BE2C (cell line): ENCODE data around the gene JUNB.
A peak's percentile ranks its signal among the peaks of the same experiment; 100 is the strongest.

Experiments used
- DNase-seq: peaks from one replicate; pipeline ENCODE4 v3.0.0-alpha.2; 2020
- H3K27me3 ChIP-seq: fragments of 250-450 bp; sonication (Bioruptor Pico); 2 replicates; pipeline ENCODE4 v1.5.1; 2020; ENCODE audit warnings: mild to moderate bottlenecking
- H3K36me3 ChIP-seq: fragments of 250-450 bp; sonication (Bioruptor Pico); 2 replicates; pipeline ENCODE4 v1.5.1; 2020; ENCODE audit warnings: mild to moderate bottlenecking
- H3K4me1 ChIP-seq: fragments of 250-450 bp; sonication (Bioruptor Pico); 2 replicates; pipeline ENCODE4 v1.5.1; 2020
- H3K4me3 ChIP-seq: 2 replicates; pipeline ENCODE4 v1.5.1; 2011; ENCODE audit warnings: low read depth, low read length
- H3K9me3 ChIP-seq: fragments of 250-450 bp; sonication (Bioruptor Pico); 2 replicates; pipeline ENCODE4 v1.5.1; 2020
- CTCF ChIP-seq: IDR thresholded peaks from 2 replicates; pipeline ENCODE4 v1.5.1; 2012; ENCODE audit warnings: mild to moderate bottlenecking, low read depth, low read length

Gene JUNB

DNA sequence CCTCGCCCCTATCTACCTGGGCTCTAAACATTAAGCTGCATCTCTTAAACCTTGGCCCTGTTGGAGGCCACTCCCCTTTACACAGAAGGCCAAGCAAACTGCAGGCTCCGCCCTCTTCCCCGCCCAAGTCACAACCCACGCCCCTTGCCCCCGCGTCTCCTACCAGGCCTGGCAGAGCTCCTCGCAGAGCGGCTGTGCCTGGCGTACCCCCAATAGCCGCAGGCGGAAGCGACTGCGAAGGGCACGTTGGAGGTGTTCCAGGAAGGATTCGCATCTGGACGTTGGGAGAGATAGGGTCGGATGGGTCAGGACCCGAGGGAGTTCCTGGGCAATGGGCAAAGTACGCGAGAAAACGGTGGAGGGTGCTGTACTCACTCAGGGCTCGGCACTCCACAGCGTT lies 37.2 kb downstream of the JUNB start:
- Histone ChIP-seq H3K4me3 (peak overlapping the region; percentile 43), H3K27me3 (no peaks in the 10 kb centered on the region), H3K9me3 (no peaks in the 10 kb centered on the region), H3K36me3 (no peaks in the 10 kb centered on the region), H3K4me1 (peaks cover 11% of the 10 kb centered on the region)
- no peak for TF ChIP-seq CTCF
- peak; percentile 95 for DNase-seq

DNA sequence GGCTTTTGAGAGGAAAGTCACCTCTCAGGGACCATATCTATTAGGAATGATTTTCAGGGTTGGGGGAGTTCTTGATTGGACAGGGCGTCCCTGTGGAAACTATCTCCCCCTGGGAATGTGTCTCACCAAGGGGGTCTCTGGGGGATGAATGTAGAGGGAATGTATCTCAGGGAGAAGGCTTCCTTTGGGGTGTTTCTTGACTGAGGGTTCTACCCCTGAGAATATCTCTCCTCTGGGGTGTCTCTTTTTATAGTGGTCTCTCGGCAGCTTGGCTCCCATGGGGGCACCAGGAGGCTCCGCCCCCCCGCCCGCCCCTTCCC lies 42.1 kb downstream of the JUNB start:
- no peaks in the 10 kb centered on the region for H3K9me3 ChIP-seq
- no peak for TF ChIP-seq CTCF
- peak overlapping the region; percentile 49 for H3K4me3 ChIP-seq
- H3K36me3 ChIP-seq = no peaks in the 10 kb centered on the region
- no peaks in the 10 kb centered on the region for H3K27me3 ChIP-seq
- no peak for DNase-seq
- H3K4me1 ChIP-seq = peaks cover 11% of the 10 kb centered on the region

DNA sequence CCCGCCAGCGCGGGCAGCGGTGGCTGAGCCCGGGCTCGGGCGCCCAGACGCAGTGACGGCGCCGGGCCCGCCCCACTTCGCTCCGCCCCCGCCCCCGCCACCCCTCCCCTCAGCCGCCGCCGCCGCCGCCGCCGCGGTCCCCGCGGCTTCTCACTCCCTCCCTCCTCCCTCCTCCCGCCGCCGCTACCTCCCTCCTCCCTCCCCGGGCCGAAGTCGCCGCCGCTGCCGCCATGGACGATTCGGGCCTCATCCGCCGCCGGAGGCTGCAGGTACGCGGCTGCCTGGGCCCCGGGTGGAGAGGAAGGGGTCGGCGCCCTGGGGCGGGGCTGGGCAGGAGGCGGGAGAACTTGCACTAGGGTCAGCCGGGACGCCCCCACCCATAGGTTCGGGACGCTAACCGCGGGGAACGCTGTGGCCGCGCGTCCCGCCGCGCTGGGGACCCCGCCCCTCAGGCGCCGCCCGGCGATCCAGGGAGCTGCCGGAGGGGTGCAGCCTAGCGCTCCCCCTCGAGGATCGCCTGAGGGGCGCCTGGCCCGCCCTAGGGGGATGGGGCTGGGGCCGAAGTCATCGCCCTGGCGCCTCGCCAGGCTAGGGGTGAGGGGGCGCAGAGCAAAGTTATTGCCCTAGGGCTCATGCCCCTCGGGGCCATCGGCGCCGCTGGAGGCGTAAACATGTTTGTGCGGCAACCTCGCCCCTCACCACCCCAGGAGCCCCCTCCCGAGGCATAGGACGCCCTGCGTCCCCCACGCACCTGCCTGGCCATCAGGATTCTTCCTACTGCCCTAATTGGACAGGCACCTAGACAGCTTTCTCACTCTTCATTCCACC lies 42.7 kb downstream of the JUNB start:
- H3K27me3 ChIP-seq = no peaks in the 10 kb centered on the region
- no peaks in the 10 kb centered on the region for H3K36me3 ChIP-seq
- peaks cover 8% of the 10 kb centered on the region for H3K4me1 ChIP-seq
- peak; percentile 76 for DNase-seq
- no peak for TF ChIP-seq CTCF
- peak overlapping the region; percentile 67 for H3K4me3 ChIP-seq
- no peaks in the 10 kb centered on the region for H3K9me3 ChIP-seq

- no peak for TF ChIP-seq CTCF
- peaks cover 8% of the 10 kb centered on the region for H3K4me1 ChIP-seq
- peak within 1 kb of the TSS; percentile 67 for H3K4me3 ChIP-seq
- H3K36me3 ChIP-seq = no peaks in the 10 kb centered on the region
- DNase-seq = no peak
- no peaks in the 10 kb centered on the region for H3K27me3 ChIP-seq
- no peaks in the 10 kb centered on the region for H3K9me3 ChIP-seq
Observed at GRCh38 chr19:12834566-12834943, 43.3 kb downstream of the JUNB start, which contains the start of gene RTBDN. Gene RTBDN (minus strand): TSS chr19:12834579. CDS start chr19:12829979, 4,600 bp downstream.

DNA sequence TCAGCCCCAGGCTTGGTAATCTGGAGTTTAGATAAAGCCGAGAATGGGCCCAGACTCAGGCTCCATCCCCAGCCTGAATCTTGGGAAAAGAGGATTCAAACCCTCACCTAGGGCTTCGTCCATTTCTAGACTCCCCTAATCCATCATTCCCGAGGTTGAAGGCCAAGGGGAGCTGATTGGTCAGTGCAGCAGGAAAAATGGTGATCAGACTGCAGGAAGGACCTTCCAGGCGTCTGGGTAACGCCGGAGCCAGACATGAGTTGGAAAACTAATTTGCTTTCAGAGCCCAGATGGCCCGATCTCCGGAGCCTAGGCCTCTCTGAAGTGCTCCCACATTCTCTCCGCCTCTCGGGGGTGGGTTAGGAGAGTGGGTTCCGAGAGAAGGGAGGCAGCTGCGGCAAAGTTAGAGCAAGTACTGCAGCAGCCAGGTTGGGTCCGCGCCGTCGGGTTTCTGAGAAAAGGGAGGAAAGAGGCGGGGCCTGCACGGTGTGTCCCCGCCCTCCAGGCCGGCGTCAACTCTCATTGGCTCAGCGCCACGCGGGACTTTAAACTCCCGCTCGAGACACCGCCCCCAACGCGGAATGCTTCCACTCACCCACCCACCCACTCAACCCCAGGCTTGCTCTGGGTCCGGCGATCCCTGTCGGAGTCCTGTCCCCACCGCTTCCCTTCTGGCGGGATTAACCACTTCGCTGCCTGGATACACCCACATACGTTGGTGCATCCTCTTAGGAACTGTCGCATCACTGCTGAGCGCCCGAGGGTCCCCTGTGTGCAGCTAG lies 43.9 kb downstream of the JUNB start:
- H3K4me3 ChIP-seq = peak overlapping the region; percentile 39
- no peaks in the 10 kb centered on the region for H3K27me3 ChIP-seq
- H3K9me3 ChIP-seq = no peaks in the 10 kb centered on the region
- H3K36me3 ChIP-seq = no peaks in the 10 kb centered on the region
- DNase-seq = peak; percentile 72
- no peak for TF ChIP-seq CTCF
- H3K4me1 ChIP-seq = peaks cover 11% of the 10 kb centered on the region

DNA sequence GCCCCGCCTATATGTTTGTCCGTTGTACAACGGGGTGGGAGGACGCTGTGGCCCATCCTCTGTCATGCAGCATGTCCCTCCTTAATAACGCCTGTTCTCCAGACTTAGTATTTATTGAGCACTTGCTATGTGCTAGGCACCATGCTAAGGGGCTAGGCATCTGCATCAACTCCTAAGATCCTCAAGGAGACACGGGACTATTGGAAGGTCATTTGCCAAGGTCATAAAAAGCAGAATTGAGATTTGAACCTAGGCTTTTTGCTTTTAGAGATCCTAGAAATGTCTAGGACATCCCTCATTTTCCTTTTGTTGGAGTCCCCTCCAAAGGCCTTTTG lies 45.2 kb downstream of the JUNB start:
- Histone ChIP-seq H3K27me3 (no peaks in the 10 kb centered on the region), H3K36me3 (no peaks in the 10 kb centered on the region), H3K4me3 (no peak overlapping the region), H3K4me1 (peaks cover 14% of the 10 kb centered on the region), H3K9me3 (no peaks in the 10 kb centered on the region)
- no peak for TF ChIP-seq CTCF
- DNase-seq = no peak
